HTERT RPE-1 (cell line): ENCODE data around the gene PLEKHM3.
"Not testable (repeated sequence)": the region's sequence is repeated elsewhere in the genome, so short reads cannot be mapped to it uniquely, and the experiment has no call there.

Experiments used
- in situ Hi-C: fragments of 300-500 bp; cut with MboI; formaldehyde crosslinking; loops from 4 replicates; pipeline ENCODE4 v1.14.3; 2020; ENCODE audit warnings: low sequenced_read_pairs

PLEKHM3 gene

GRCh38 chr2:207929923-207930322 is 95.4 kb downstream of the PLEKHM3 start:
- in situ Hi-C loops, result no loop called here

- in situ Hi-C loops, result no loop called here
These were observed 97.2 kb downstream of the PLEKHM3 start for GRCh38 chr2:207928079-207928478.

- in situ Hi-C loops, result no loop called here
These were observed 98.4 kb downstream of the PLEKHM3 start for GRCh38 chr2:207926989-207927300.

- in situ Hi-C loops, result no loop called here
These were observed 99.0 kb downstream of the PLEKHM3 start for GRCh38 chr2:207926133-207926988.

- in situ Hi-C loops, result no loop called here
These were observed 99.7 kb downstream of the PLEKHM3 start for GRCh38 chr2:207925601-207926000.

GRCh38 chr2:207921606-207922005 is 103.7 kb downstream of the PLEKHM3 start:
- in situ Hi-C loops, result no loop called here

GRCh38 chr2:207920721-207921120 is 104.6 kb downstream of the PLEKHM3 start:
- in situ Hi-C loops, result no loop called here

GRCh38 chr2:207920321-207920720 is 105.0 kb downstream of the PLEKHM3 start:
- in situ Hi-C loops, result no loop called here

- in situ Hi-C loops, result no loop called here
These were observed 106.0 kb downstream of the PLEKHM3 start for GRCh38 chr2:207919164-207919919.

GRCh38 chr2:207914716-207915115 is 110.6 kb downstream of the PLEKHM3 start:
- in situ Hi-C loops, result no loop called here

GRCh38 chr2:207913772-207914358 is 111.5 kb downstream of the PLEKHM3 start:
- in situ Hi-C loops, result no loop called here

- in situ Hi-C loops, result no loop called here
These were observed 113.5 kb downstream of the PLEKHM3 start for GRCh38 chr2:207911856-207912255.

GRCh38 chr2:207911215-207911614 is 114.1 kb downstream of the PLEKHM3 start:
- in situ Hi-C loops, result no loop called here

GRCh38 chr2:207906495-207906894 is 118.8 kb downstream of the PLEKHM3 start:
- in situ Hi-C loops, result not testable (repeated sequence)

GRCh38 chr2:207905546-207905945 is 119.8 kb downstream of the PLEKHM3 start:
- in situ Hi-C loops, result no loop called here

GRCh38 chr2:207903236-207903635 is 122.1 kb downstream of the PLEKHM3 start:
- in situ Hi-C loops, result no loop called here

- in situ Hi-C loops, result no loop called here
These were observed 122.5 kb downstream of the PLEKHM3 start for GRCh38 chr2:207902821-207903220.

GRCh38 chr2:207901829-207902228 is 123.5 kb downstream of the PLEKHM3 start:
- in situ Hi-C loops, result no loop called here

- in situ Hi-C loops, result no loop called here
These were observed 123.9 kb downstream of the PLEKHM3 start for GRCh38 chr2:207901401-207901800.

GRCh38 chr2:207898354-207898695 is 127.0 kb downstream of the PLEKHM3 start:
- in situ Hi-C loops, result no loop called here

- in situ Hi-C loops, result no loop called here
These were observed 127.6 kb downstream of the PLEKHM3 start for GRCh38 chr2:207897541-207898353.
